ENCODE results near the gene TARS3.

DNA sequence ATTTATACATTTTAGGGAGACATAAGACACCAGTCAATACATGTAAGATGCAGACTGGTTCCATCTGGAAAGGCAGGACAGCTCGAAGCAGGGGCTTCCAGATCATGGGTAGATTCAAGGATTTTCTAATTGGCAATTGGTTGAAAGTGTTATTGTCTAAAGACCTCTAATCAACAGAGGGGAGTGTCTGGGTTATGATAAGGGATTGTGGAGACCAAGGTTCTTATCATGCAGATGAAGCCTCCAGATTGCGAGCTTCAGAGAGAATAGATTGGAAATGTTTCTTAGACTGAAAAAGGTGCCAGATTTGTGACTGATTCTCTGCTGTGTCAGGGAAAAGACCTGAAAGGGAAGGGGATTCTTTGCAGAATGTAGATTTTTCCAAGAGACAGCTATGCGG lies 87.2 kb downstream of the TARS3 start:
- TF ChIP-seq, protein P1, sequence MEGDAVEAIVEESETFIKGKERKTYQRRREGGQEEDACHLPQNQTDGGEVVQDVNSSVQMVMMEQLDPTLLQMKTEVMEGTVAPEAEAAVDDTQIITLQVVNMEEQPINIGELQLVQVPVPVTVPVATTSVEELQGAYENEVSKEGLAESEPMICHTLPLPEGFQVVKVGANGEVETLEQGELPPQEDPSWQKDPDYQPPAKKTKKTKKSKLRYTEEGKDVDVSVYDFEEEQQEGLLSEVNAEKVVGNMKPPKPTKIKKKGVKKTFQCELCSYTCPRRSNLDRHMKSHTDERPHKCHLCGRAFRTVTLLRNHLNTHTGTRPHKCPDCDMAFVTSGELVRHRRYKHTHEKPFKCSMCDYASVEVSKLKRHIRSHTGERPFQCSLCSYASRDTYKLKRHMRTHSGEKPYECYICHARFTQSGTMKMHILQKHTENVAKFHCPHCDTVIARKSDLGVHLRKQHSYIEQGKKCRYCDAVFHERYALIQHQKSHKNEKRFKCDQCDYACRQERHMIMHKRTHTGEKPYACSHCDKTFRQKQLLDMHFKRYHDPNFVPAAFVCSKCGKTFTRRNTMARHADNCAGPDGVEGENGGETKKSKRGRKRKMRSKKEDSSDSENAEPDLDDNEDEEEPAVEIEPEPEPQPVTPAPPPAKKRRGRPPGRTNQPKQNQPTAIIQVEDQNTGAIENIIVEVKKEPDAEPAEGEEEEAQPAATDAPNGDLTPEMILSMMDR (IDR thresholded peaks at IDR 0.05; ENCODE audit: borderline replicate concordance, extremely low read depth, low read length, poor library complexity, severe bottlenecking): no peak
- TF ChIP-seq EZH2 (IDR thresholded peaks at IDR 0.05; ENCODE audit: borderline replicate concordance, low read depth, low read length, severe bottlenecking): no peak

Data from DND-41 (cell line).